OCI-LY7 (cell line): ENCODE results near the gene ARL16.

ENCODE experiments used
- EZH2phosphoT487 ChIP-seq: fragments of 200-600 bp; sonication (generic); IDR thresholded peaks from 2 replicates; pipeline ENCODE4 v1.6.1; 2018; ENCODE audit warnings: low read depth, borderline replicate concordance, mild to moderate bottlenecking, mixed run types, antibody characterized with exemption, low read length, moderate library complexity, mixed read lengths
- TF ChIP-seq, protein P1 (sequence below): fragments of 200-600 bp; sonication (generic); conservative IDR thresholded peaks from 2 replicates; pipeline ENCODE4 v1.5.1; 2014; ENCODE audit warnings: mild to moderate bottlenecking, antibody characterized with exemption, low read length, moderate library complexity, mixed read lengths

DNA sequence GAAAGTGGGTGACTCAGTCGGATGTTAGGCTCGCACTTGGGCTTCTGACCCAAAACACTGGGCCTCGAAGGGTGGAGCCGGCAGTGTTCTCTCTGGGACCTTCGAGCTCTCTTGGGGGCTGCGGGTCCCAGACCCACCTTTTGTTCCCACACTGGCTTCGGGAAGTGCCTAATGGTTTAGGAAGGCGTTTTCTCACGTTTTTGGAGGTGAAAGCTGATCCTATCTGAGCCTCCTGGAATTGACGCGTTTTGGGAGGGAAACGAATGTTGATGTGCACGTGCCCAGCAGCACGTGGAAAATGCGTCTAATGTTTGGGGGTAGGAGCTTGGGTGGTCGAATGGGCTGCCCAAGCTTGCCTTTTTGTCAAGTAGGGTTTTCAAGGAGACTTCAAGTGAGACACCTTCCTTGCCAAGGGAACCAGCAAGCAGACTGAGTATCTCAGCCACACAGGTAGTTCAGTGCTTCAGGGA lies 880 bp upstream of the ARL16 start:
- TF ChIP-seq, protein P1, sequence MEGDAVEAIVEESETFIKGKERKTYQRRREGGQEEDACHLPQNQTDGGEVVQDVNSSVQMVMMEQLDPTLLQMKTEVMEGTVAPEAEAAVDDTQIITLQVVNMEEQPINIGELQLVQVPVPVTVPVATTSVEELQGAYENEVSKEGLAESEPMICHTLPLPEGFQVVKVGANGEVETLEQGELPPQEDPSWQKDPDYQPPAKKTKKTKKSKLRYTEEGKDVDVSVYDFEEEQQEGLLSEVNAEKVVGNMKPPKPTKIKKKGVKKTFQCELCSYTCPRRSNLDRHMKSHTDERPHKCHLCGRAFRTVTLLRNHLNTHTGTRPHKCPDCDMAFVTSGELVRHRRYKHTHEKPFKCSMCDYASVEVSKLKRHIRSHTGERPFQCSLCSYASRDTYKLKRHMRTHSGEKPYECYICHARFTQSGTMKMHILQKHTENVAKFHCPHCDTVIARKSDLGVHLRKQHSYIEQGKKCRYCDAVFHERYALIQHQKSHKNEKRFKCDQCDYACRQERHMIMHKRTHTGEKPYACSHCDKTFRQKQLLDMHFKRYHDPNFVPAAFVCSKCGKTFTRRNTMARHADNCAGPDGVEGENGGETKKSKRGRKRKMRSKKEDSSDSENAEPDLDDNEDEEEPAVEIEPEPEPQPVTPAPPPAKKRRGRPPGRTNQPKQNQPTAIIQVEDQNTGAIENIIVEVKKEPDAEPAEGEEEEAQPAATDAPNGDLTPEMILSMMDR: no peak
- no peak for TF ChIP-seq EZH2phosphoT487
